OCI-LY3 (cell line): Measurements from ENCODE around the gene AGBL4.

Source experiments
- H2AFZ ChIP-seq: fragments of 200-600, 300-600 bp; shearing (Covaris generic); 2 replicates; pipeline ENCODE4 v1.6.0; 2014; ENCODE audit warnings: antibody characterized with exemption, low read depth, low read length
- H3K27ac ChIP-seq: fragments of 200-600, 300-600 bp; sonication (generic); 2 replicates; pipeline ENCODE4 v1.5.1; 2014; ENCODE audit warnings: mild to moderate bottlenecking, low read length, moderate library complexity, mixed read lengths
- H3K27me3 ChIP-seq: fragments of 200-600, 300-600 bp; sonication (generic); 2 replicates; pipeline ENCODE4 v1.6.1; 2014; ENCODE audit warnings: low read depth, low read length, mixed read lengths
- H3K36me3 ChIP-seq: fragments of 200-600, 300-600 bp; sonication (generic); replicated peaks from 2 replicates; pipeline ENCODE3; 2014; ENCODE audit warnings: low read depth, low read length, mixed read lengths
- H3K4me1 ChIP-seq: fragments of 300-600, 200-600 bp; sonication (generic); 2 replicates; pipeline ENCODE4 v1.6.1; 2014; ENCODE audit warnings: low read length, mixed read lengths
- H3K4me2 ChIP-seq: fragments of 200-600, 300-600 bp; sonication (generic); 2 replicates; pipeline ENCODE4 v1.6.1; 2014; ENCODE audit warnings: low read length, mixed read lengths
- H3K4me3 ChIP-seq: fragments of 300-600, 200-600 bp; sonication (generic); 2 replicates; pipeline ENCODE4 v1.5.1; 2014; ENCODE audit warnings: antibody characterized with exemption, mild to moderate bottlenecking, low read length, moderate library complexity
- H3K79me2 ChIP-seq: fragments of 300-600, 200-600 bp; shearing (Covaris generic); 2 replicates; pipeline ENCODE4 v1.6.1; 2014; ENCODE audit warnings: mild to moderate bottlenecking, low read length, mixed read lengths
- H3K9ac ChIP-seq: fragments of 300-600, 200-600 bp; shearing (Covaris generic); 2 replicates; pipeline ENCODE4 v1.6.0; 2014; ENCODE audit warnings: mild to moderate bottlenecking, low read length, moderate library complexity
- H3K9me3 ChIP-seq: fragments of 200-600, 300-600 bp; shearing (Covaris generic); 2 replicates; pipeline ENCODE4 v1.6.1; 2014; ENCODE audit warnings: low read length, mixed read lengths; ENCODE audit not compliant: insufficient read depth
- H4K20me1 ChIP-seq: fragments of 200-600, 300-600 bp; sonication (generic); 2 replicates; pipeline ENCODE4 v1.6.1; 2016; ENCODE audit warnings: low read length, mixed read lengths; ENCODE audit not compliant: insufficient read depth
- CTCF ChIP-seq: fragments of 200-600, 300-600 bp; sonication (generic); IDR thresholded peaks from 2 replicates; pipeline ENCODE4 v1.5.1; 2014; ENCODE audit warnings: antibody characterized with exemption, low read length, low read depth
- EZH2phosphoT487 ChIP-seq: fragments of 200-600 bp; shearing (Covaris generic); IDR thresholded peaks from 2 replicates; pipeline ENCODE4 v1.6.1; 2018; ENCODE audit warnings: antibody characterized with exemption, mixed run types, low read depth

AGBL4 gene

GRCh38 chr1:48903291-48903690, 1120.5 kb downstream of the AGBL4 start:
- Histone ChIP-seq H3K9me3 (no peaks in the 10 kb centered on the region), H3K27me3 (peaks cover 3% of the 10 kb centered on the region; the same call in 1 of the 2 replicates), H3K27ac (no peak overlapping the region), H3K9ac (no peak overlapping the region), H3K36me3 (no peaks in the 10 kb centered on the region), H4K20me1 (no peaks in the 10 kb centered on the region), H3K4me3 (no peak overlapping the region), H3K79me2 (no peaks in the 10 kb centered on the region), H3K4me2 (no peak overlapping the region), H2AFZ (no peak overlapping the region), H3K4me1 (no peaks in the 10 kb centered on the region)
- TF ChIP-seq EZH2phosphoT487: no peak
- TF ChIP-seq CTCF: no peak

GRCh38 chr1:48898894-48899293, 1124.9 kb downstream of the AGBL4 start:
- no peak for TF ChIP-seq EZH2phosphoT487
- H3K79me2 ChIP-seq: no peaks in the 10 kb centered on the region
- H2AFZ ChIP-seq: no peak overlapping the region
- no peaks in the 10 kb centered on the region for H3K27me3 ChIP-seq
- no peak overlapping the region for H3K4me2 ChIP-seq
- H3K4me3 ChIP-seq: no peak overlapping the region
- H3K36me3 ChIP-seq: no peaks in the 10 kb centered on the region
- no peak overlapping the region for H3K9ac ChIP-seq
- H3K4me1 ChIP-seq: no peaks in the 10 kb centered on the region
- no peak overlapping the region for H3K27ac ChIP-seq
- H3K9me3 ChIP-seq: no peaks in the 10 kb centered on the region
- no peaks in the 10 kb centered on the region for H4K20me1 ChIP-seq

GRCh38 chr1:48889615-48890014, 1134.1 kb downstream of the AGBL4 start:
- Histone ChIP-seq H4K20me1 (no peaks in the 10 kb centered on the region), H3K9me3 (no peaks in the 10 kb centered on the region), H2AFZ (no peak overlapping the region), H3K4me1 (no peaks in the 10 kb centered on the region), H3K27ac (no peak overlapping the region), H3K79me2 (no peaks in the 10 kb centered on the region), H3K4me3 (no peak overlapping the region), H3K27me3 (peaks cover 2% of the 10 kb centered on the region), H3K36me3 (no peaks in the 10 kb centered on the region), H3K9ac (no peak overlapping the region), H3K4me2 (no peak overlapping the region)
- TF ChIP-seq EZH2phosphoT487 (no peak), CTCF (no peak)

DNA sequence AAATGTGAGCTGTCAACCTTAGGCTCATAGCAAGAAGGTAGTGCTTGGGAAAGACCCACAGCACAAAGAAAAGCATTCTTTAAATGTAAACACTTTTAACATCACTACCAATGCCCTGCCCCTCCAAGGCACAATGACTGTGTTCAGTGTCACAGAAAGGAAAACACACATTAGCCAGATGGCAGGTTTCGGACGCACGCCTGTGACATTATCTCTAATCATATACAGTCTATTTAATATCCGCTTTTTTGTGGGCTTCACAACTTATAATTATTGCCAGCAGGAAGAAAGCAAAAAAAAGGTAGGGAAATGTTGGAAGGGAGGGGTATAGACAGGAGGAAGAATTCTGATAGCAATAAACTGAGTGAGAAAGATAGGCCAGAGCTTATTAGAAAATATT, 1134.7 kb downstream of the AGBL4 start:
- Histone ChIP-seq H3K4me1 (no peaks in the 10 kb centered on the region), H3K4me2 (no peak overlapping the region), H3K27me3 (peaks cover 2% of the 10 kb centered on the region), H3K9me3 (no peaks in the 10 kb centered on the region), H3K79me2 (no peaks in the 10 kb centered on the region), H2AFZ (no peak overlapping the region), H4K20me1 (no peaks in the 10 kb centered on the region), H3K27ac (no peak overlapping the region), H3K36me3 (no peaks in the 10 kb centered on the region), H3K9ac (no peak overlapping the region), H3K4me3 (no peak overlapping the region)
- TF ChIP-seq EZH2phosphoT487 (no peak), CTCF (no peak)

GRCh38 chr1:48887796-48888195, 1136.0 kb downstream of the AGBL4 start:
- Histone ChIP-seq H3K4me1 (no peaks in the 10 kb centered on the region), H3K9me3 (no peaks in the 10 kb centered on the region), H3K79me2 (no peaks in the 10 kb centered on the region), H3K36me3 (no peaks in the 10 kb centered on the region), H3K27me3 (peaks cover 2% of the 10 kb centered on the region), H4K20me1 (no peaks in the 10 kb centered on the region), H3K9ac (no peak overlapping the region), H2AFZ (no peak overlapping the region), H3K4me3 (no peak overlapping the region), H3K4me2 (no peak overlapping the region), H3K27ac (no peak overlapping the region)
- TF ChIP-seq EZH2phosphoT487: no peak
- TF ChIP-seq CTCF: no peak
